ENCODE data around the gene SP140L.
"Not testable (repeated sequence)": the region's sequence is repeated elsewhere in the genome, so short reads cannot be mapped to it uniquely, and the experiment has no call there.

SP140L gene

DNA sequence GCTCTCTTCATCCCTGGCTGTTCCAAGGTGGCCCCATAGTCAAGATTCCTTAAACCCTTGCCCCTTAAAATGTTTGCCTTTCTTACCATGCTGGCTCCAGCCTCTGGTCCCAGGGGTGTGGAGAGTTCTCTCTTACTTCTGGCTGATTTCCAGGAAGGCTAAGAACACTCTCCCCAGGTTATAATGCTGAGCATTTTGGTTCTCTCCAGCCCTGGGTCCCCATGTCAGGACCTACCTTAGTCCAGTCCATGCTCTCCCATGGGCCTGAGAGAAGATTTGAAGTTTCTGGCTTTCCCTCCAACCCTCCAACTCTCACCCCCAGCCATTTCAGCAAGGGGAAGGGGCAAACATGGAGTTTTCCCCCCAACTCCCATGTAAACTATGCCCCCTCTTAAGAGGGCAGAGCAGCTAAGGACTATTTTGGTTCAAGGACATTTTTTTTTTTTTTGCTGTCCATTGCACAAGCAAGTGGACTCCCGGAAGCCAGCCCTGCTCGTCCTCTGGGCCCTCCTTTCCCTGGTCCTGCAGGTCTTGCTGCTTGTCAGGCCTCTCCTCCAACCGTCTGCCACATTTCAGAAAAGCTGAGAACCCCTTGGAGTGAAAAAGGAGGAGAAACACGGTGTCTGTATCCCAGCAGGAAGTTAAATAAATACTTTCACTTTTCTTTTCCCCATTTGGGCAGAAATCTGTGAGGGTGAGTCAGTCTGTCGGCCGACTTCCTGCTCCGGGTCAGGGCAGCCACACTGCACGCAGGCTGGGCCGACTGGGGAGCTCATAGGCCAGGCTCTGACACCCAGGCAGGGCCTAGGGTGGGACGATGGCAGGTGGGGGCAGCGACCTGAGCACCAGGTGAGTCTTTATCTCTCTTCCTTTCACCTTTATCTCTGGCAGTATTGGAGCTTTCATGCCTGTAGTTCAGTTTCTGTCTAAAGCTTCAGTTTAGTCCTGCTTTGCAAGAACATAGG is at the start of gene SP140L:
Gene SP140L, plus strand, starts transcription at position 741 of the 965 bp plus-strand sequence. Its CDS starts 77 bp downstream, at position 818.
- TF ChIP-seq, protein P1, sequence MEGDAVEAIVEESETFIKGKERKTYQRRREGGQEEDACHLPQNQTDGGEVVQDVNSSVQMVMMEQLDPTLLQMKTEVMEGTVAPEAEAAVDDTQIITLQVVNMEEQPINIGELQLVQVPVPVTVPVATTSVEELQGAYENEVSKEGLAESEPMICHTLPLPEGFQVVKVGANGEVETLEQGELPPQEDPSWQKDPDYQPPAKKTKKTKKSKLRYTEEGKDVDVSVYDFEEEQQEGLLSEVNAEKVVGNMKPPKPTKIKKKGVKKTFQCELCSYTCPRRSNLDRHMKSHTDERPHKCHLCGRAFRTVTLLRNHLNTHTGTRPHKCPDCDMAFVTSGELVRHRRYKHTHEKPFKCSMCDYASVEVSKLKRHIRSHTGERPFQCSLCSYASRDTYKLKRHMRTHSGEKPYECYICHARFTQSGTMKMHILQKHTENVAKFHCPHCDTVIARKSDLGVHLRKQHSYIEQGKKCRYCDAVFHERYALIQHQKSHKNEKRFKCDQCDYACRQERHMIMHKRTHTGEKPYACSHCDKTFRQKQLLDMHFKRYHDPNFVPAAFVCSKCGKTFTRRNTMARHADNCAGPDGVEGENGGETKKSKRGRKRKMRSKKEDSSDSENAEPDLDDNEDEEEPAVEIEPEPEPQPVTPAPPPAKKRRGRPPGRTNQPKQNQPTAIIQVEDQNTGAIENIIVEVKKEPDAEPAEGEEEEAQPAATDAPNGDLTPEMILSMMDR (IDR thresholded peaks at IDR 0.05; ENCODE audit: low read length), result no peak
- TF ChIP-seq EZH2 (IDR thresholded peaks at IDR 0.05; ENCODE audit: borderline replicate concordance, low read length), result no peak
- H3K4me1 ChIP-seq (ENCODE audit: insufficient read depth, low read length, severe bottlenecking), result peaks cover 57% of the 10 kb centered on the region
- no peaks in the 10 kb centered on the region for H3K27me3 ChIP-seq (ENCODE audit: insufficient read depth, low read length)

DNA sequence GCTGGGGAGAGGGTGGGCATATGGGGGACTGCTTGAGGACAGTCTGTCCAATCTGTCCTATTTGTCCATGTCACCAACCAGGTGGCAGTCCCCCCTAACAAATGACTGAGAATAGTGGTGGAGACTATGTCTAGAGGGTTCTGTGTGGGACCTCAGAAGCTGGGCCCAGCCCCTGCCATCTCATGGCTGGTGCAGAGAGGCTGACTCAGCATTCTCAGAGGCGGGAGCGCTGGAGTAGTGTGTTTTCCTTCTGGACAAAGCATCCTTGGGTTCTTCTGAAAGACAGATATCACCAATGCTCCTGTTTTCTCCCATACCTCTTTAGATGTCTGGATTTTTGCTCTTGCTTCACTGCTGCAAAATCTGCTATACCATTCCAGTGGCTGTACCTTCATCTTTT is 44.1 kb upstream of the SP140L start:
- Histone ChIP-seq H3K27me3 (ENCODE audit: insufficient read depth, low read length) (no peaks in the 10 kb centered on the region), H3K4me3 (ENCODE audit: low read depth, low read length, poor library complexity, severe bottlenecking) (no peak overlapping the region), H3K9me3 (ENCODE audit: low read length) (peaks cover 5% of the 10 kb centered on the region; the same call in 1 of the 2 replicates), H3K36me3 (ENCODE audit: insufficient read depth, low read length) (peaks cover 4% of the 10 kb centered on the region), H3K9me2 (ENCODE audit: low read depth, low read length) (no peaks in the 10 kb centered on the region), H4K20me1 (ENCODE audit: insufficient read depth, low read length) (no peaks in the 10 kb centered on the region), H2AFZ (ENCODE audit: low read length) (no peak overlapping the region), H3K4me1 (ENCODE audit: insufficient read depth, low read length, severe bottlenecking) (no peaks in the 10 kb centered on the region), H3K27ac (ENCODE audit: low read depth, low read length, poor library complexity, severe bottlenecking) (no peak overlapping the region), H3K79me2 (ENCODE audit: insufficient read depth, low read length) (no peaks in the 10 kb centered on the region), H3F3A (ENCODE audit: insufficient read depth, low read length) (no peaks in the 10 kb centered on the region), H3K9ac (ENCODE audit: low read length) (no peak overlapping the region), H3K4me2 (ENCODE audit: low read length) (no peak overlapping the region)
- TF ChIP-seq, protein P1 (IDR thresholded peaks at IDR 0.05; ENCODE audit: low read length), result no peak
- no peak for TF ChIP-seq EZH2 (IDR thresholded peaks at IDR 0.05; ENCODE audit: borderline replicate concordance, low read length)

More for the DNA sequence above, at the start of gene SP140L:
- H3K9me2 ChIP-seq (ENCODE audit: low read depth, low read length), result no peaks in the 10 kb centered on the region
- H3K36me3 ChIP-seq (ENCODE audit: insufficient read depth, low read length), result peaks cover 24% of the 10 kb centered on the region
- peak within 1 kb of the TSS; percentile 64 for H3K9ac ChIP-seq (ENCODE audit: low read length)
- no peak within 1 kb of the TSS for H2AFZ ChIP-seq (ENCODE audit: low read length)
- H3K4me2 ChIP-seq (ENCODE audit: low read length), result peak within 1 kb of the TSS; percentile 75
- no peaks in the 10 kb centered on the region for H3F3A ChIP-seq (ENCODE audit: insufficient read depth, low read length)
- H3K4me3 ChIP-seq (ENCODE audit: low read depth, low read length, poor library complexity, severe bottlenecking), result peak within 1 kb of the TSS; percentile 64
- H3K9me3 ChIP-seq (ENCODE audit: low read length), result no peaks in the 10 kb centered on the region
- peak within 1 kb of the TSS; percentile 88 for H3K27ac ChIP-seq (ENCODE audit: low read depth, low read length, poor library complexity, severe bottlenecking)
- H4K20me1 ChIP-seq (ENCODE audit: insufficient read depth, low read length), result no peaks in the 10 kb centered on the region
- peaks cover 20% of the 10 kb centered on the region for H3K79me2 ChIP-seq (ENCODE audit: insufficient read depth, low read length)

DNA sequence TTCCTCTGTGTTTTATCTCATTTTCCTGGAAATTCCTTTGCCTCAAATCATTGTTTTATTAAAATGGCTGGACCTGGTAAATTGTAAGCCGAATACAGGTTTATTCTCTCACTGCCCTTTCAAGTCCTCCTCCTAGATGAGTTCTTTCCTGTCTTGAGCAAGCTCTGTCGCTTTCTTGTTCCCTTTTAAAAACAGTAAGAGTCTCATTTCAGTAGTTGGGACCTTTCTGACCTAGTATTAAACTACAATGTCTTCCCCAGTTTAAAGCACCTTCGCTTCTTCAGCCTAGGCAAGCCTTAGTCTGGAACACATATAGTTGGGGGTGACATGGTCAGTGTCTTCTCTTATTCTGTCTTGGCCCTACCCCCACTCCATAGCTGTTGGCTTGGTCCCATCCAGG is 40.9 kb upstream of the SP140L start:
- no peaks in the 10 kb centered on the region for H3K79me2 ChIP-seq (ENCODE audit: insufficient read depth, low read length)
- no peak overlapping the region for H3K27ac ChIP-seq (ENCODE audit: low read depth, low read length, poor library complexity, severe bottlenecking)
- peaks cover 31% of the 10 kb centered on the region for H3K36me3 ChIP-seq (ENCODE audit: insufficient read depth, low read length)
- no peaks in the 10 kb centered on the region for H3K4me1 ChIP-seq (ENCODE audit: insufficient read depth, low read length, severe bottlenecking)
- no peak overlapping the region for H3K4me3 ChIP-seq (ENCODE audit: low read depth, low read length, poor library complexity, severe bottlenecking)
- H2AFZ ChIP-seq (ENCODE audit: low read length), result no peak overlapping the region
- H3K9me2 ChIP-seq (ENCODE audit: low read depth, low read length), result no peaks in the 10 kb centered on the region
- no peaks in the 10 kb centered on the region for H3K9me3 ChIP-seq (ENCODE audit: low read length)
- TF ChIP-seq EZH2 (IDR thresholded peaks at IDR 0.05; ENCODE audit: borderline replicate concordance, low read length), result no peak
- TF ChIP-seq, protein P1 (IDR thresholded peaks at IDR 0.05; ENCODE audit: low read length), result no peak
- H3K4me2 ChIP-seq (ENCODE audit: low read length), result no peak overlapping the region
- H3F3A ChIP-seq (ENCODE audit: insufficient read depth, low read length), result no peaks in the 10 kb centered on the region
- H3K9ac ChIP-seq (ENCODE audit: low read length), result no peak overlapping the region
- no peaks in the 10 kb centered on the region for H3K27me3 ChIP-seq (ENCODE audit: insufficient read depth, low read length)
- no peaks in the 10 kb centered on the region for H4K20me1 ChIP-seq (ENCODE audit: insufficient read depth, low read length)

DNA sequence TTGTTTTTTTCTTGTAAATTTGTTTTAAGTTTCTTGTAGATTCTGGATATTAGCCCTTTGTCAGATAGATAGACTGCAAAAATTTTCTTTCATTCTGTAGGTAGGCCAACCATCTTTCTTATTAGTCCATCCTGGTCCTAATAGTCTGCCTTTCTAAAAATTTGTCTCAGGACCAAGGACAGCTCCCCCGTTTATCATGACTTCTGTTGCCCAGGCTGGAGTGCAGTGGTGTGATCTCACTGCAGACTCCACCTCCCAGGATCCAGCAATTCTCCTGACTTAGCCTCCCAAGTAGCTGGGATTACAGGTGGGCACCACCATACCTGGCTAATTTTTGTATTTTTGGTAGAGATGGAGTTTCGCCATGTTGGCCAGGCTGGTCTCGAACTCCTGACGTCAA is 37.7 kb upstream of the SP140L start:
- not testable (repeated sequence) for H4K20me1 ChIP-seq (ENCODE audit: insufficient read depth, low read length); H3K9me2 ChIP-seq (ENCODE audit: low read depth, low read length); H3K4me1 ChIP-seq (ENCODE audit: insufficient read depth, low read length, severe bottlenecking); H2AFZ ChIP-seq (ENCODE audit: low read length); H3K4me3 ChIP-seq (ENCODE audit: low read depth, low read length, poor library complexity, severe bottlenecking); H3K9ac ChIP-seq (ENCODE audit: low read length); H3K27ac ChIP-seq (ENCODE audit: low read depth, low read length, poor library complexity, severe bottlenecking); H3K4me2 ChIP-seq (ENCODE audit: low read length); H3K79me2 ChIP-seq (ENCODE audit: insufficient read depth, low read length); H3F3A ChIP-seq (ENCODE audit: insufficient read depth, low read length); H3K27me3 ChIP-seq (ENCODE audit: insufficient read depth, low read length); H3K9me3 ChIP-seq (ENCODE audit: low read length)
- H3K36me3 ChIP-seq (ENCODE audit: insufficient read depth, low read length), result peaks cover 57% of the 10 kb centered on the region
